Endodermal cell (in vitro differentiated cells): ENCODE results near the gene RGS6. TPM values are rescaled to one million over a fixed set of nuclear protein-coding genes. Genes with fewer than 3 reads are reported as not detected.

Experiments
- DNase-seq: peaks from one replicate; pipeline ENCODE4 v3.0.0-alpha.2; 2017
- H3K27ac ChIP-seq: 2 replicates; pipeline ENCODE4 v1.5.1; 2013; ENCODE audit warnings: mild to moderate bottlenecking, low read depth, low read length, moderate library complexity
- H3K27me3 ChIP-seq: 2 replicates; pipeline ENCODE4 v1.6.1; 2013; ENCODE audit warnings: mild to moderate bottlenecking, low read length, moderate library complexity; ENCODE audit not compliant: insufficient read depth, control insufficient read depth, poor library complexity, severe bottlenecking
- H3K36me3 ChIP-seq: 2 replicates; pipeline ENCODE4 v1.7.0; 2013; ENCODE audit warnings: mild to moderate bottlenecking, low read length, moderate library complexity; ENCODE audit not compliant: control insufficient read depth, insufficient read depth
- H3K4me1 ChIP-seq: one replicate; pipeline ENCODE4 v1.7.0; 2013; ENCODE audit warnings: low read length; ENCODE audit not compliant: control insufficient read depth, insufficient read depth
- H3K4me3 ChIP-seq: 2 replicates; pipeline ENCODE4 v1.5.1; 2013; ENCODE audit warnings: mild to moderate bottlenecking, low read length, moderate library complexity
- H3K9ac ChIP-seq: 2 replicates; pipeline ENCODE4 v1.6.1; 2013; ENCODE audit warnings: mild to moderate bottlenecking, low read length, moderate library complexity; ENCODE audit not compliant: poor library complexity, severe bottlenecking; ENCODE audit errors: extremely low read depth
- H3K9me3 ChIP-seq: 2 replicates; pipeline ENCODE4 v1.6.1; 2013; ENCODE audit warnings: mild to moderate bottlenecking, low read length, moderate library complexity; ENCODE audit not compliant: control insufficient read depth
- H3K27ac Mint-ChIP-seq: 2 replicates; pipeline ENCODE4 v1.8.0; 2020; ENCODE audit warnings: mixed read lengths
- H3K27me3 Mint-ChIP-seq: 2 replicates; pipeline ENCODE4 v1.8.0; 2021; ENCODE audit warnings: mild to moderate bottlenecking, mixed read lengths; ENCODE audit not compliant: insufficient read depth
- H3K36me3 Mint-ChIP-seq: 2 replicates; pipeline ENCODE4 v1.8.0; 2020; ENCODE audit warnings: low read depth, mixed read lengths
- H3K4me1 Mint-ChIP-seq: 2 replicates; pipeline ENCODE4 v1.8.0; 2020; ENCODE audit warnings: mixed read lengths
- H3K4me3 Mint-ChIP-seq: 2 replicates; pipeline ENCODE4 v1.8.0; 2020; ENCODE audit warnings: mild to moderate bottlenecking, moderate library complexity, mixed read lengths
- H3K9me3 Mint-ChIP-seq: 2 replicates; pipeline ENCODE4 v1.8.0; 2020; ENCODE audit warnings: mild to moderate bottlenecking, mixed read lengths
- CTCF ChIP-seq: fragments of 200-600 bp; sonication (generic); conservative IDR thresholded peaks from 2 replicates; pipeline ENCODE4 v1.5.0; 2021; ENCODE audit warnings: antibody characterized with exemption, mild to moderate bottlenecking
- WGBS, 2 experiments: methylation state at CpG; one replicate each; pipeline versions ENCODE4 v1.1.5 to v1.1.7; 2013; ENCODE audit warnings: missing lambda C conversion rate in 2 of 2, mixed read lengths in 1 of 2; ENCODE audit not compliant: insufficient coverage in 1 of 2, insufficient read length in 1 of 2; 5-methylcytosine and 5-hydroxymethylcytosine counted together
- total RNA-seq, 2 donors: library from RNA; stranded (reverse); fragmentation: NEBNext Ultra II Directional in 1 of 2; extraction: Animal tissue kit (Norgen Biotek cat#: 25700) in 1 of 2; gene quantifications; 2 replicates in 1 of 2; 3 replicates in 1 of 2; pipeline ENCODE4 v1.2.1, GENCODE V29; 2021

RGS6 gene
- total RNA-seq, 2 donors from 2014 or later = 10.1 to 16.3 TPM

- Mint-ChIP-seq H3K9me3 (no peaks in the 10 kb centered on the region), H3K4me1 (peaks cover 10% of the 10 kb centered on the region), H3K36me3 (no peaks in the 10 kb centered on the region), H3K4me3 (no peak overlapping the region), H3K27me3 (no peaks in the 10 kb centered on the region), H3K27ac (no peak overlapping the region)
- no peak overlapping the region for H3K4me3 ChIP-seq
- H3K9ac ChIP-seq = no peak overlapping the region
- 90 to 95% methylated on average over 3 of the region's 3 CpGs for WGBS, 2 experiments
- DNase-seq = peak; percentile 17
- no peak overlapping the region for H3K27ac ChIP-seq
- H3K4me1 ChIP-seq = no peaks in the 10 kb centered on the region
- no peaks in the 10 kb centered on the region for H3K9me3 ChIP-seq
- H3K27me3 ChIP-seq = no peaks in the 10 kb centered on the region
- no peak for TF ChIP-seq CTCF
- H3K36me3 ChIP-seq = no peaks in the 10 kb centered on the region
Observed at GRCh38 chr14:72604133-72604532, 671.9 kb downstream of the RGS6 start.

- H3K36me3 ChIP-seq = no peaks in the 10 kb centered on the region
- no peak overlapping the region for H3K4me3 Mint-ChIP-seq
Observed at GRCh38 chr14:72605096-72605920, 673.1 kb downstream of the RGS6 start.

GRCh38 chr14:72605921-72606220 lies 673.6 kb downstream of the RGS6 start:
- Histone ChIP-seq H3K4me3 (no peak overlapping the region), H3K4me1 (no peaks in the 10 kb centered on the region), H3K9ac (no peak overlapping the region), H3K27me3 (no peaks in the 10 kb centered on the region), H3K36me3 (no peaks in the 10 kb centered on the region), H3K27ac (no peak overlapping the region), H3K9me3 (no peaks in the 10 kb centered on the region)
- H3K4me3 Mint-ChIP-seq = no peak overlapping the region
- H3K27me3 Mint-ChIP-seq = peaks cover 2% of the 10 kb centered on the region
- no peaks in the 10 kb centered on the region for H3K36me3 Mint-ChIP-seq
- no peak overlapping the region for H3K27ac Mint-ChIP-seq
- H3K4me1 Mint-ChIP-seq = no peaks in the 10 kb centered on the region
- no peak for DNase-seq
- TF ChIP-seq CTCF = no peak
- 93% methylated on average over 3 of the region's 3 CpGs; no CpG with 5 or more reads in 1 of the 2 experiments for WGBS, 2 experiments
- no peaks in the 10 kb centered on the region for H3K9me3 Mint-ChIP-seq

More at GRCh38 chr14:72605096-72605920, 673.1 kb downstream of the RGS6 start:
- H3K27ac Mint-ChIP-seq = no peak overlapping the region
- H3K9me3 Mint-ChIP-seq = no peaks in the 10 kb centered on the region
- H3K27me3 ChIP-seq = no peaks in the 10 kb centered on the region
- TF ChIP-seq CTCF = no peak
- no peaks in the 10 kb centered on the region for H3K9me3 ChIP-seq
- peaks cover 2% of the 10 kb centered on the region for H3K27me3 Mint-ChIP-seq
- H3K27ac ChIP-seq = no peak overlapping the region
- 92 to 96% methylated on average over 15 to 18 of the region's 18 CpGs for WGBS, 2 experiments
- no peaks in the 10 kb centered on the region for H3K36me3 Mint-ChIP-seq
- no peak overlapping the region for H3K4me3 ChIP-seq
- H3K9ac ChIP-seq = no peak overlapping the region
- peaks cover 4% of the 10 kb centered on the region for H3K4me1 Mint-ChIP-seq
- DNase-seq = peak; percentile 43
- no peaks in the 10 kb centered on the region for H3K4me1 ChIP-seq
